ENCODE results near the gene PHACTR1.

Gene PHACTR1

DNA sequence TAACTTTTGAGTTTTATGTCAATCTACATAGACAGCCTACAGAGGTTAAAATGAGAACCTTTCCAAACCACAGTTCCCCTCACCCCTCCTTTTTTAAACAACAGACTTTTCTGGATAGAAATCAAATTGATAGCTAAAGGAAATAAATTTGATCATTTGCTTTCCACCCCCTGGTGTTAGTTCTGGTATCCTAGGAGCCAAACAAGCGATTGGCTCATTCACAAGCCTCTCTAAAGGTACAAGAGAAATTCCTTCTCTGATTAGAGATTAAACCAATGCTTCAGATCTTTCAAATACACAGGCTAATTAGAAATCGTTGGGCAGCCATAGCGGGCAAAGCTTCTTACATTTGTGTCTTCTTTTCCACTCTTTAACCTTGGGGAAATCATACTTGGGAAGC lies 379.5 kb downstream of the PHACTR1 start:
- in situ Hi-C loops (cut with HindIII; ENCODE audit: low sequenced_read_pairs), result no loop called here
- no peak overlapping the region for H3K4me3 ChIP-seq (ENCODE audit: low read depth, low read length)
- DNase-seq (ENCODE audit: low read depth), result no peak
- no peak for TF ChIP-seq CTCF (IDR thresholded peaks at IDR 0.05; ENCODE audit: low read depth, low read length, missing control alignments)

DNA sequence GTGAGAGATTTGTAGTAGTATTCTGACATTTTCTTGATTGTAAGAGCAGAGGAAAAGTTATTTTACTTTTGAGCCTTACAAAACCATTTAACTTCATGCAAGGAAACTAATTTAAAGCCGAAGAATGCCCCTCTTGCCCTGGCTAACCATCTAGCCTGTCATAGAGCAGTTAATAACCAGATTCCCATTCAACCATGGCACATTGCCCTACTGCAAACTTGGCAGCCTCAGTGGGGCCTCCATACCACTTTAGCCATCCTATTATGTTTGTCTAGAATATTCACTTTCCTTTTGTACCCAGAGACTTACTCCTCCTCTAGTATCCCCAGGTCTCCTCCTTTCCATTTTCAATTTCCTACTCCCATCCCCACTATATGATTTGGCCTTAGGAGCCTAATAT lies 380.9 kb downstream of the PHACTR1 start:
- no peak overlapping the region for H3K4me3 ChIP-seq (ENCODE audit: low read depth, low read length)
- in situ Hi-C loops (cut with HindIII; ENCODE audit: low sequenced_read_pairs), result no loop called here
- TF ChIP-seq CTCF (IDR thresholded peaks at IDR 0.05; ENCODE audit: low read depth, low read length, missing control alignments), result no peak
- no peak for DNase-seq (ENCODE audit: low read depth)

DNA sequence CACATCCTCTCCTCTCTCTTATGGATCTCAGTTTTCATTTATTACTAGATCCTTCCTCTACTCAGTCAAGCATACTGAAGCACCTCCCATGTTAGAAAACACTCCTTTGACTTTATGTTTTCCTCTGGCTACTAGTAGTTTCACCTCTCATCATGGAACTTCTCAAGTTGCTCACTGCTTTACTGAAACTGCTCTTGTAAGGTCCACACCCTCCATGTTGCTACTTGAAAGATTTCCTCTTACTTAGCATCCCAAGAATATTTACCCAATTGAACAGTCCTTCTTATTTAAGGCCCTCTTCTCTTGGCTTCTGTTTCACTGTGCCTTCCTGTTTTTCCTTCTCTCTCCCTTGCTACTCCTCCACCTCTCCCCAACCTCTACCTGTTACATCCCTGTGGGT lies 381.4 kb downstream of the PHACTR1 start:
- H3K4me3 ChIP-seq (ENCODE audit: low read depth, low read length), result no peak overlapping the region
- no peak for TF ChIP-seq CTCF (IDR thresholded peaks at IDR 0.05; ENCODE audit: low read depth, low read length, missing control alignments)
- in situ Hi-C loops (cut with HindIII; ENCODE audit: low sequenced_read_pairs), result no loop called here
- no peak for DNase-seq (ENCODE audit: low read depth)

DNA sequence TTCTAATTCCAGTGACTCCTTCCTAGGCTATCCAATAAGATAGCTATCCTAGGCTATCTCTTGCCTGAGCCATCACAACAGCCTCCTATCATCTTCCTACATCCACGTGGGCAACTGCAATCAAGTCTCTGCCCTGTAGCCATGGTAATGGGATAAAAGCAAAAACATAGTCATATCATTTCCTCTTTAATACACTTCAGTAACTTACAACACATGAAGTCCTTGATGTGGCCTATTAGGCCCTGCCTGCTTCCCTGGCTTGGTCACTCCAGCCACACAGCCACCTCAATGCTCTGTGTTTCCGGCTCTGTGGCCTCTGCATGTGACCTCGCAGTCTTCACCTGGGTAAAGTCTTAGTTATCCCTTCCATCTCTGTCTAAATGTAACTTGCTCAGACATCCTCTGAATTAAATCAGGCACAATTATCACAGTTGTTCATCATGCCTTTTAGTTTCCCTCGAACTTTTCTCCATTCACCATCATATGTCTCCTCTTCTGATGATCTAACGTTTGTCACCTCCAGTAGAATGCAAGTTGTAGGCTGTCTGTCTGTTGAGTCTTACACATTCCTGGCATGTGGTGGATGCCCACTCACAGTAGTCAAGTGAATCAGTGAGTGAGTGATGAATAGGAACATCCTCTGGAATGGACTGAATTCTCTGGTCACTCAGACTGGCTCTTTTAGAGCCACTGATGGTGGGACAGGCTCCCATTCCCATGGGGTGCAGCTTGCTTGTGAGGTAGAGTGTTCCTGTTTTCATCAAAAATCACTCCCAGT lies 382.4 kb downstream of the PHACTR1 start:
- in situ Hi-C loops (cut with HindIII; ENCODE audit: low sequenced_read_pairs), result no loop called here
- no peak for TF ChIP-seq CTCF (IDR thresholded peaks at IDR 0.05; ENCODE audit: low read depth, low read length, missing control alignments)
- H3K4me3 ChIP-seq (ENCODE audit: low read depth, low read length), result no peak overlapping the region
- DNase-seq (ENCODE audit: low read depth), result no peak

GRCh38 chr6:13099771-13100170 lies 383.2 kb downstream of the PHACTR1 start:
- in situ Hi-C loops (cut with HindIII; ENCODE audit: low sequenced_read_pairs), result no loop called here
- no peak for DNase-seq (ENCODE audit: low read depth)
- no peak overlapping the region for H3K4me3 ChIP-seq (ENCODE audit: low read depth, low read length)
- no peak for TF ChIP-seq CTCF (IDR thresholded peaks at IDR 0.05; ENCODE audit: low read depth, low read length, missing control alignments)

DNA sequence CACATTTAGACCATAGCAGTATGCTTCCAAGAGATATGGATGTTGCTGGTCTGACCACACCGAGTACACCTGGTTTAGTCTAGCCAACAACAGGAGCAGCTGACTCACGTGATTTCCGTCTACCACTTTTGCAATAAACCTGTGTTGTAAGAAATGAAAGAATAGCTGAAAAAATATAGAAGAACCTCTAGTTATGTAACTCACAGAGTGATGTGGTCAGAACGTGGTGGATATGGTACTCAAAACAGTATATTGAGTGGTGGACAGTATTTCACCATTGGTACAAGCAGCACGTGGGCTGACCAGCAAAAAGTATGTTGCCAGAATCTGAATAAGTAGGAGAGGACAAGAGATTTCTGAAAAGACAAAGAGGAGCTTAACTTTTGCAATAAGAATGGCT lies 384.8 kb downstream of the PHACTR1 start:
- no peak overlapping the region for H3K4me3 ChIP-seq (ENCODE audit: low read depth, low read length)
- no peak for DNase-seq (ENCODE audit: low read depth)
- in situ Hi-C loops (cut with HindIII; ENCODE audit: low sequenced_read_pairs), result no loop called here
- TF ChIP-seq CTCF (IDR thresholded peaks at IDR 0.05; ENCODE audit: low read depth, low read length, missing control alignments), result no peak
